ENCODE data around the gene UBR2.

Gene UBR2

DNA sequence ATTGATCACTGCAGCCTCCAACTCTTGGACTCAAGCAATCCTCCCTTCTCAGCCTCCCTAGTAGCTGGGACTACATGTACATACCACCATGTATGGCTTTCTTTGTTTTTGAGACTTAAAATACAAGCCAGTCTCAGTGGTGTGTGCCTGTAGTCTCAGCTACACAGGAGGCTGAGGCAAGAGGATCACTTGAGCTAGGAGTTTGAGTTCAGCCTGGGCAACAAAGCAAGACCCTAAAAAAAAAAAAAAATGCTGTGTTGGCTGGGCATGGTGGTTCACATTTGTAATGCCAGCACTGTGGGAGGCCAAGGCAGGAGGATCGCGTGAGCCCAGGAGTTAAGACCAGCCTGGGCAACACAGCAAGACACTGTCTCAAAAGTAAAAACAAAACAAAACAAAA lies 51.7 kb downstream of the UBR2 start:
- Histone ChIP-seq H3K4me3 (ENCODE audit: low read depth in 1 of 2, low read length in 2 of 2) (no peak overlapping the region), H3K4me1 (ENCODE audit: control insufficient read depth in 1 of 2, insufficient read depth in 2 of 2, low read length in 2 of 2) (no peaks in the 10 kb centered on the region), H3K9me3 (ENCODE audit: control insufficient read depth in 1 of 2, low read length in 2 of 2) (no peaks in the 10 kb centered on the region), H3K36me3 (ENCODE audit: control insufficient read depth in 1 of 2, insufficient read depth in 2 of 2, low read length in 2 of 2) (peaks cover 18 to 41% of the 10 kb centered on the region in 2 donors), H3K27ac (ENCODE audit: low read depth, low read length) (no peak overlapping the region), H3K9ac (ENCODE audit: low read depth in 1 of 2, low read length in 2 of 2) (no peak overlapping the region), H3K27me3 (ENCODE audit: control insufficient read depth in 1 of 2, insufficient read depth in 2 of 2, low read length in 2 of 2) (no peaks in the 10 kb centered on the region)

- Histone ChIP-seq H3K4me3 (ENCODE audit: low read depth in 1 of 2, low read length in 2 of 2) (no peak overlapping the region), H3K36me3 (ENCODE audit: control insufficient read depth in 1 of 2, insufficient read depth in 2 of 2, low read length in 2 of 2) (peaks cover 18 to 43% of the 10 kb centered on the region in 2 donors), H3K27me3 (ENCODE audit: control insufficient read depth in 1 of 2, insufficient read depth in 2 of 2, low read length in 2 of 2) (no peaks in the 10 kb centered on the region), H3K9me3 (ENCODE audit: control insufficient read depth in 1 of 2, low read length in 2 of 2) (no peaks in the 10 kb centered on the region), H3K4me1 (ENCODE audit: control insufficient read depth in 1 of 2, insufficient read depth in 2 of 2, low read length in 2 of 2) (no peaks in the 10 kb centered on the region), H3K9ac (ENCODE audit: low read depth in 1 of 2, low read length in 2 of 2) (no peak overlapping the region), H3K27ac (ENCODE audit: low read depth, low read length) (no peak overlapping the region)
Observed at GRCh38 chr6:42616716-42617115, 52.9 kb downstream of the UBR2 start.

- no peaks in the 10 kb centered on the region for H3K27me3 ChIP-seq (ENCODE audit: control insufficient read depth in 1 of 2, insufficient read depth in 2 of 2, low read length in 2 of 2)
- no peak overlapping the region for H3K9ac ChIP-seq (ENCODE audit: low read depth in 1 of 2, low read length in 2 of 2)
- H3K4me1 ChIP-seq (ENCODE audit: control insufficient read depth in 1 of 2, insufficient read depth in 2 of 2, low read length in 2 of 2): no peaks in the 10 kb centered on the region
- H3K9me3 ChIP-seq (ENCODE audit: control insufficient read depth in 1 of 2, low read length in 2 of 2): no peaks in the 10 kb centered on the region
- H3K36me3 ChIP-seq (ENCODE audit: control insufficient read depth in 1 of 2, insufficient read depth in 2 of 2, low read length in 2 of 2): peaks cover 18 to 40% of the 10 kb centered on the region in 2 donors
- H3K27ac ChIP-seq (ENCODE audit: low read depth, low read length): no peak overlapping the region
- no peak overlapping the region for H3K4me3 ChIP-seq (ENCODE audit: low read depth in 1 of 2, low read length in 2 of 2)
Observed at GRCh38 chr6:42618105-42618504, 54.3 kb downstream of the UBR2 start.

- no peaks in the 10 kb centered on the region for H3K9me3 ChIP-seq (ENCODE audit: control insufficient read depth in 1 of 2, low read length in 2 of 2)
- no peaks in the 10 kb centered on the region for H3K27me3 ChIP-seq (ENCODE audit: control insufficient read depth in 1 of 2, insufficient read depth in 2 of 2, low read length in 2 of 2)
- H3K4me1 ChIP-seq (ENCODE audit: control insufficient read depth in 1 of 2, insufficient read depth in 2 of 2, low read length in 2 of 2): no peaks in the 10 kb centered on the region
- H3K27ac ChIP-seq (ENCODE audit: low read depth, low read length): no peak overlapping the region
- no peak overlapping the region for H3K4me3 ChIP-seq (ENCODE audit: low read depth in 1 of 2, low read length in 2 of 2)
- H3K36me3 ChIP-seq (ENCODE audit: control insufficient read depth in 1 of 2, insufficient read depth in 2 of 2, low read length in 2 of 2): peaks cover 18 to 39% of the 10 kb centered on the region in 2 donors
- no peak overlapping the region for H3K9ac ChIP-seq (ENCODE audit: low read depth in 1 of 2, low read length in 2 of 2)
Observed at GRCh38 chr6:42618686-42619085, 54.9 kb downstream of the UBR2 start.

GRCh38 chr6:42619963-42620362 lies 56.1 kb downstream of the UBR2 start:
- no peak overlapping the region for H3K27ac ChIP-seq (ENCODE audit: low read depth, low read length)
- H3K9ac ChIP-seq (ENCODE audit: low read depth in 1 of 2, low read length in 2 of 2): no peak overlapping the region
- no peak overlapping the region for H3K4me3 ChIP-seq (ENCODE audit: low read depth in 1 of 2, low read length in 2 of 2)
- H3K4me1 ChIP-seq (ENCODE audit: control insufficient read depth in 1 of 2, insufficient read depth in 2 of 2, low read length in 2 of 2): no peaks in the 10 kb centered on the region
- H3K9me3 ChIP-seq (ENCODE audit: control insufficient read depth in 1 of 2, low read length in 2 of 2): no peaks in the 10 kb centered on the region
- peaks cover 18 to 37% of the 10 kb centered on the region in 2 donors for H3K36me3 ChIP-seq (ENCODE audit: control insufficient read depth in 1 of 2, insufficient read depth in 2 of 2, low read length in 2 of 2)
- no peaks in the 10 kb centered on the region for H3K27me3 ChIP-seq (ENCODE audit: control insufficient read depth in 1 of 2, insufficient read depth in 2 of 2, low read length in 2 of 2)

DNA sequence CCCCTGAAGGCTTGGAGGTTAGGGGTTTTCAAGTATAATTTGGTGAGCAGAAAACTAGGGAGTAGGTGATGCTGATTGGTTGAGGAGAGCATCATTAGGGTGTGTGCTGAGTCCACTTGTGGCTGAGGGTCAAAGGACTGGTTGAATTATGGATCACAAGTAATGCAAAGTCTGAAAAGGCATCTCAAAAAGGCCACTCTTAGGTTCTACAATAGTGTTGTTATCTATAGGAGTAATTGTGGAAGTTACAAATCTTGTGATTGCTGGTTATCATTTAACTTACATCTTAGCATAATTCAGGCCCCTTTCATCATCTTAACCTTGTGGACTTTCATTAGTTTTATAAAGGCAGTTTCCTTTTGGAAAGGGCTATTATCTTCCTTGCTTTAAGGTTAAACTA lies 60.8 kb downstream of the UBR2 start:
- no peak overlapping the region for H3K27ac ChIP-seq (ENCODE audit: low read depth, low read length)
- no peak overlapping the region for H3K4me3 ChIP-seq (ENCODE audit: low read depth in 1 of 2, low read length in 2 of 2)
- H3K36me3 ChIP-seq (ENCODE audit: control insufficient read depth in 1 of 2, insufficient read depth in 2 of 2, low read length in 2 of 2): peaks cover 5 to 10% of the 10 kb centered on the region in 2 donors
- H3K9me3 ChIP-seq (ENCODE audit: control insufficient read depth in 1 of 2, low read length in 2 of 2): no peaks in the 10 kb centered on the region
- H3K9ac ChIP-seq (ENCODE audit: low read depth in 1 of 2, low read length in 2 of 2): no peak overlapping the region
- no peaks in the 10 kb centered on the region for H3K27me3 ChIP-seq (ENCODE audit: control insufficient read depth in 1 of 2, insufficient read depth in 2 of 2, low read length in 2 of 2)
- H3K4me1 ChIP-seq (ENCODE audit: control insufficient read depth in 1 of 2, insufficient read depth in 2 of 2, low read length in 2 of 2): no peaks in the 10 kb centered on the region

DNA sequence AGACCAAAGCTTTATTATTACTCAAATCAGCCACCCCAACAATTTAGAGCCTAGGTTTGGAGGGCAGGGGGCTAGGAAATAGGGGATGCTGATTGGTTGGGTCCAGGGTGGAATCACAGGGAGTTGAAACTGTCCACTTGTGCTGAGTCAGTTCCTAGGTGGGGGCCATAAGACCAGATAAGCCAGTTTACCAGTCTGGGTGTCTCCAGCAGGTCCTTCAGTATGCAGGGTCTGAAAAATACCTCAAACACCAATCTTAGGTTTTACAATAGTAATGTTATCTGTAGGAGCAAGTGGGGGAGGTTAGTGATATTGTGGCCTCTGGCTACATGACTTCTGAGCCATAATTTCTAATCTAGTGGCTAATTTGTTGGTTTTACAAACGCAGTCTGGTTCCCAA lies 63.2 kb downstream of the UBR2 start:
- H3K9me3 ChIP-seq (ENCODE audit: control insufficient read depth in 1 of 2, low read length in 2 of 2): no peaks in the 10 kb centered on the region
- peaks cover 5 to 16% of the 10 kb centered on the region in 2 donors for H3K36me3 ChIP-seq (ENCODE audit: control insufficient read depth in 1 of 2, insufficient read depth in 2 of 2, low read length in 2 of 2)
- no peaks in the 10 kb centered on the region for H3K4me1 ChIP-seq (ENCODE audit: control insufficient read depth in 1 of 2, insufficient read depth in 2 of 2, low read length in 2 of 2)
- H3K27ac ChIP-seq (ENCODE audit: low read depth, low read length): no peak overlapping the region
- no peak overlapping the region for H3K9ac ChIP-seq (ENCODE audit: low read depth in 1 of 2, low read length in 2 of 2)
- H3K4me3 ChIP-seq (ENCODE audit: low read depth in 1 of 2, low read length in 2 of 2): no peak overlapping the region
- no peaks in the 10 kb centered on the region for H3K27me3 ChIP-seq (ENCODE audit: control insufficient read depth in 1 of 2, insufficient read depth in 2 of 2, low read length in 2 of 2)

- H3K36me3 ChIP-seq (ENCODE audit: control insufficient read depth in 1 of 2, insufficient read depth in 2 of 2, low read length in 2 of 2): peaks cover 10 to 21% of the 10 kb centered on the region in 2 donors
- no peak overlapping the region for H3K4me3 ChIP-seq (ENCODE audit: low read depth in 1 of 2, low read length in 2 of 2)
- H3K9ac ChIP-seq (ENCODE audit: low read depth in 1 of 2, low read length in 2 of 2): no peak overlapping the region
- no peaks in the 10 kb centered on the region for H3K4me1 ChIP-seq (ENCODE audit: control insufficient read depth in 1 of 2, insufficient read depth in 2 of 2, low read length in 2 of 2)
- no peak overlapping the region for H3K27ac ChIP-seq (ENCODE audit: low read depth, low read length)
- no peaks in the 10 kb centered on the region for H3K27me3 ChIP-seq (ENCODE audit: control insufficient read depth in 1 of 2, insufficient read depth in 2 of 2, low read length in 2 of 2)
- H3K9me3 ChIP-seq (ENCODE audit: control insufficient read depth in 1 of 2, low read length in 2 of 2): no peaks in the 10 kb centered on the region
Observed at GRCh38 chr6:42627674-42628073, 63.8 kb downstream of the UBR2 start.

DNA sequence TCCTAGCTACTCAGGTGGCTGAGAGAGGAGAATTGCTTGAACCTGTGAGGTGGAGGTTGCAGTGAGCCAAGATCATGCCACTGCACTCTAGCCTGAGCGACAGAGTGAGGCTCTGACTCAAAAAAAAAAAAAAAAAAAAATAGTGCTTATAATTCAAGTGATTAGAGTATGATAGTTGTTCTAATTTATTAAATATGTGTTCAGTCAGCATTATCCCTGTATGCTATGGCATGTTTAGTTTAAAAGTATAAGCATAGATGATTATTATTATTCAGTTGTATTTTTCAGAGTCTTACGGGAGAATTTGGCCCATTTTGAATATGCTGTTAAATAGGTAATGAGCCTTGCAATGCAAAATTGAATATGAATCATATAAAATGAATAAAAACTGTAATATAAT lies 64.8 kb downstream of the UBR2 start:
- no peak overlapping the region for H3K27ac ChIP-seq (ENCODE audit: low read depth, low read length)

GRCh38 chr6:42629845-42630244 lies 66.0 kb downstream of the UBR2 start:
- H3K9ac ChIP-seq (ENCODE audit: low read depth in 1 of 2, low read length in 2 of 2): no peak overlapping the region
- H3K36me3 ChIP-seq (ENCODE audit: control insufficient read depth in 1 of 2, insufficient read depth in 2 of 2, low read length in 2 of 2): peaks cover 10 to 39% of the 10 kb centered on the region in 2 donors
- H3K4me1 ChIP-seq (ENCODE audit: control insufficient read depth in 1 of 2, insufficient read depth in 2 of 2, low read length in 2 of 2): no peaks in the 10 kb centered on the region
- H3K4me3 ChIP-seq (ENCODE audit: low read depth in 1 of 2, low read length in 2 of 2): no peak overlapping the region
- H3K9me3 ChIP-seq (ENCODE audit: control insufficient read depth in 1 of 2, low read length in 2 of 2): no peaks in the 10 kb centered on the region
- no peaks in the 10 kb centered on the region for H3K27me3 ChIP-seq (ENCODE audit: control insufficient read depth in 1 of 2, insufficient read depth in 2 of 2, low read length in 2 of 2)
- no peak overlapping the region for H3K27ac ChIP-seq (ENCODE audit: low read depth, low read length)

More for the DNA sequence above, 64.8 kb downstream of the UBR2 start:
- H3K9me3 ChIP-seq (ENCODE audit: control insufficient read depth in 1 of 2, low read length in 2 of 2): no peaks in the 10 kb centered on the region
- H3K27me3 ChIP-seq (ENCODE audit: control insufficient read depth in 1 of 2, insufficient read depth in 2 of 2, low read length in 2 of 2): no peaks in the 10 kb centered on the region
- no peaks in the 10 kb centered on the region for H3K4me1 ChIP-seq (ENCODE audit: control insufficient read depth in 1 of 2, insufficient read depth in 2 of 2, low read length in 2 of 2)
- H3K4me3 ChIP-seq (ENCODE audit: low read depth in 1 of 2, low read length in 2 of 2): no peak overlapping the region
- no peak overlapping the region for H3K9ac ChIP-seq (ENCODE audit: low read depth in 1 of 2, low read length in 2 of 2)
- H3K36me3 ChIP-seq (ENCODE audit: control insufficient read depth in 1 of 2, insufficient read depth in 2 of 2, low read length in 2 of 2): peaks cover 10 to 29% of the 10 kb centered on the region in 2 donors

DNA sequence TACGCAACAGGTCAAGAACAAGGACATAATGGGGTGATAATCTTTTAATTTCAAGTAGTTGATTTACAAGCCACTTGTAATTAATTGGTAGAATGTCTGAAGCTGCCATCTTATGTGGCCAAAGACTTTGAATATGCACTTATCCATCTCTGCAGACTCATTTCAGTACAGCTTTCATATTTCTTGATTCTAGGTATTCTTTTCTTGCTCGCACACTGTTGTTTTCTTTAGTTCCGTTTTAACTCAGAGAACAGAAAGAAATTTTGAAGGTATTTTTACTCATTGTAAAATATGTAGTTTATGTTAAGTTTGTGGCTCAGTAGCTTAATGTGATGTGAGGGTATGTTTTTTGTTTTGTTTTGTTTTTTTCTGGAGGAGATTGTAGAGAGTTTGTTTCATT lies 73.9 kb downstream of the UBR2 start:
- Histone ChIP-seq H3K36me3 (ENCODE audit: control insufficient read depth in 1 of 2, insufficient read depth in 2 of 2, low read length in 2 of 2) (peaks cover 30 to 78% of the 10 kb centered on the region in 2 donors), H3K27me3 (ENCODE audit: control insufficient read depth in 1 of 2, insufficient read depth in 2 of 2, low read length in 2 of 2) (no peaks in the 10 kb centered on the region), H3K4me3 (ENCODE audit: low read depth in 1 of 2, low read length in 2 of 2) (no peak overlapping the region), H3K27ac (ENCODE audit: low read depth, low read length) (no peak overlapping the region), H3K9me3 (ENCODE audit: control insufficient read depth in 1 of 2, low read length in 2 of 2) (no peaks in the 10 kb centered on the region), H3K9ac (ENCODE audit: low read depth in 1 of 2, low read length in 2 of 2) (no peak overlapping the region), H3K4me1 (ENCODE audit: control insufficient read depth in 1 of 2, insufficient read depth in 2 of 2, low read length in 2 of 2) (no peaks in the 10 kb centered on the region)

Data from duodenal mucosa (tissue), 2 donors.